K562 (cell line): ENCODE measurements around the gene PACS1. TPM values are rescaled to one million over a fixed set of nuclear protein-coding genes. Genes with fewer than 3 reads are reported as not detected.

Source experiments
- ATAC-seq: fragments of 200-7000 bp; cut with Tn5 transposase; 3 replicates; pipeline ENCODE4 v1.9.1; 2020; ENCODE audit warnings: moderate library complexity
- BruUV-seq: library from RNA; stranded (reverse); fragments of 400-500 nt; replicated peaks from 2 replicates; lab custom pipeline; 2021; lab: Mats Ljungman, UMichigan
- CTCF ChIA-PET: fragments of 300-600 bp; formaldehyde crosslinking; extraction: SDS; loops from one replicate; lab custom pipeline; 2021; ENCODE audit warnings: low intra/inter-chr PET ratio; lab: Yijun Ruan, JAX
- POLR2A ChIA-PET: fragments of 300-600, 350-650 bp; sonication (Branson Sonifier 250); formaldehyde crosslinking; extraction: SDS; loops from one replicate; lab custom pipeline; 2021; ENCODE audit warnings: antibody characterized with exemption, inconsistent platforms; lab: Yijun Ruan, JAX
- DNase-seq, 4 experiments: peaks; one replicate each; pipeline versions ENCODE4 v3.0.0 to v3.0.0-alpha.2; 2011 to 2018; ENCODE audit warnings: low spot score in 3 of 4, mixed read lengths in 3 of 4; ENCODE audit errors: extremely low read depth in 1 of 4
- FAIRE-seq: peaks from 2 replicates; lab custom pipeline; 2011; peaks lifted over from hg19 to GRCh38; lab: Jason Lieb, UNC
- H2AFZ ChIP-seq: 2 replicates; pipeline ENCODE4 v1.6.0; 2011; ENCODE audit warnings: low read depth, low read length, control low read depth, inconsistent platforms
- H3K27ac ChIP-seq: fragments of 200-600 bp; 3 replicates; pipeline ENCODE4 v1.8.0; 2011; ENCODE audit warnings: low read depth, mild to moderate bottlenecking, control low read depth, inconsistent platforms, low read length, moderate library complexity, mixed read lengths; ENCODE audit errors: extremely low read depth
- H3K27me3 ChIP-seq, 2 experiments: fragments of 300-600 bp in 1 of 2; 2 replicates in 1 of 2; 3 replicates in 1 of 2; pipeline versions ENCODE4 v1.6.0 to v1.8.0; 2011; ENCODE audit warnings: inconsistent platforms in 2 of 2, low read length in 2 of 2, mild to moderate bottlenecking in 1 of 2, mixed read lengths in 1 of 2, moderate library complexity in 1 of 2; ENCODE audit not compliant: control insufficient read depth in 2 of 2, insufficient read depth in 2 of 2
- H3K36me3 ChIP-seq: fragments of 300-600 bp; 3 replicates; pipeline ENCODE4 v1.8.0; 2011; ENCODE audit warnings: mild to moderate bottlenecking, low read length, inconsistent platforms; ENCODE audit not compliant: control insufficient read depth, insufficient read depth
- H3K4me1 ChIP-seq, 2 experiments: fragments of 200-600 bp in 1 of 2; replicated peaks in 1 of 2; 2 replicates in 1 of 2; 3 replicates in 1 of 2; pipeline versions ENCODE4 v1.5.1 to v1.8.0; 2011; ENCODE audit warnings: inconsistent platforms in 2 of 2, low read length in 2 of 2, mild to moderate bottlenecking in 1 of 2, mixed read lengths in 1 of 2, moderate library complexity in 1 of 2; ENCODE audit not compliant: control insufficient read depth in 2 of 2, insufficient read depth in 2 of 2
- H3K4me2 ChIP-seq: 2 replicates; pipeline ENCODE4 v1.6.1; 2011; ENCODE audit warnings: low read length, control low read depth, inconsistent platforms, mixed read lengths; ENCODE audit not compliant: insufficient read depth
- H3K4me3 ChIP-seq: fragments of 200-600 bp; sonication (generic), shearing (Covaris generic); 2 replicates; pipeline ENCODE4 v1.5.1; 2016; ENCODE audit warnings: control low read depth, inconsistent platforms
- H3K79me2 ChIP-seq: fragments of 200-600 bp; 3 replicates; pipeline ENCODE4 v1.8.0; 2011; ENCODE audit warnings: low read length, inconsistent platforms; ENCODE audit not compliant: control insufficient read depth, insufficient read depth
- H3K9ac ChIP-seq, 2 experiments: 2 replicates each; pipeline versions ENCODE4 v1.6.0 to v1.6.1; 2011; ENCODE audit warnings: low read depth in 2 of 2, low read length in 2 of 2, control low read depth in 1 of 2, inconsistent platforms in 1 of 2, mild to moderate bottlenecking in 1 of 2, mixed read lengths in 1 of 2; ENCODE audit not compliant: insufficient read depth in 1 of 2
- H3K9me1 ChIP-seq: one replicate; pipeline ENCODE4 v1.6.0; 2011; ENCODE audit warnings: inconsistent platforms, mild to moderate bottlenecking, low read length, moderate library complexity; ENCODE audit not compliant: control insufficient read depth, insufficient read depth
- H3K9me3 ChIP-seq: replicated peaks from 2 replicates; pipeline ENCODE4 v1.5.1; 2011; ENCODE audit warnings: low read depth, low read length, inconsistent platforms; ENCODE audit not compliant: control insufficient read depth, insufficient read depth
- H4K20me1 ChIP-seq: replicated peaks from 2 replicates; pipeline ENCODE4 v1.6.1; 2011; ENCODE audit warnings: low read length, inconsistent platforms, mixed read lengths; ENCODE audit not compliant: control insufficient read depth, insufficient read depth
- ELF2 ChIP-seq: fragments of 250-450 bp; sonication (Bioruptor Pico); IDR thresholded peaks from 2 replicates; pipeline ENCODE4 v1.5.0; 2021; ENCODE audit warnings: mild to moderate bottlenecking
- FOXO4 ChIP-seq: fragments of 450-650 bp; formaldehyde crosslinking; IDR thresholded peaks from 2 replicates; pipeline ENCODE4 v1.4.0; 2020; ENCODE audit warnings: mild to moderate bottlenecking, moderate library complexity
- HDAC3 ChIP-seq: fragments of 450-650 bp; IDR thresholded peaks from 2 replicates; pipeline ENCODE4 v1.6.1; 2018; ENCODE audit warnings: borderline replicate concordance, mild to moderate bottlenecking, moderate library complexity; ENCODE audit not compliant: partially characterized antibody
- ZNF277 ChIP-seq: fragments of 250-450 bp; sonication (Bioruptor Pico); IDR thresholded peaks from 2 replicates; pipeline ENCODE4 v1.8.0; 2022; ENCODE audit warnings: inconsistent platforms, mild to moderate bottlenecking, moderate library complexity, borderline replicate concordance
- ZNF586 ChIP-seq: fragments of 450-650 bp; formaldehyde crosslinking; conservative IDR thresholded peaks from 2 replicates; pipeline ENCODE4 v1.4.0; 2020; ENCODE audit warnings: mild to moderate bottlenecking, moderate library complexity
- WGBS: fragments of 100-300 bp; shearing (Covaris generic); methylation state at CpG from one replicate; pipeline ENCODE4 v1.1.6; 2016; ENCODE audit warnings: low coverage, mixed read lengths; ENCODE audit not compliant: insufficient coverage; ENCODE audit errors: missing lambda C conversion rate; 5-methylcytosine and 5-hydroxymethylcytosine counted together
- in situ Hi-C: fragments of 300-500 bp; cut with MboI; formaldehyde crosslinking; loops from 4 replicates; pipeline ENCODE4 v1.15.0; 2018; ENCODE audit warnings: inconsistent platforms, mixed read lengths
- intact Hi-C: fragments of 100-400 bp; cut with micrococcal nuclease; formaldehyde crosslinking; loops from 2 replicates; pipeline ENCODE4 v1.14.2; 2022
- polyA plus RNA-seq, 8 experiments: library from polyadenylated mRNA; depleted of rRNA in 4 of 8; stranded (reverse) in 5 of 8; unstranded in 3 of 8; fragments of >200 nt; fragmentation: Nextera tagmentation in 2 of 8; fragmentation: Illumina TruSeq in 1 of 8; extraction: Ambion mirVana in 2 of 8; extraction: Trizol in 1 of 8; gene quantifications; 2 replicates each; pipeline versions ENCODE4 v1.2.1 to v1.2.3, GENCODE V29; 2011 to 2014; ENCODE audit warnings: inconsistent platforms in 1 of 8, missing spikeins in 1 of 8
- total RNA-seq, 7 experiments: library from RNA; depleted of rRNA in 6 of 7; stranded (reverse); fragments of >200 nt in 6 of 7; fragmentation: Illumina TruSeq in 2 of 7; extraction: Trizol in 2 of 7; gene quantifications; 2 replicates each; pipeline versions ENCODE4 v1.2.1 to v1.2.3, GENCODE V29; 2011 to 2021; ENCODE audit warnings: low replicate concordance in 1 of 7

The PACS1 gene
- total and polyA plus RNA-seq, 9 of the 15 experiments (the other 6 are each of a cell fraction or from before 2014, with no cell fraction given) = 0.34 to 28.1 (median 8.5) TPM

GRCh38 chr11:66195867-66196266 lies 125.8 kb downstream of the PACS1 start:
- no TSS peak for BruUV-seq
- Histone ChIP-seq H3K4me3 (no peak overlapping the region), H3K36me3 (peaks cover 13% of the 10 kb centered on the region; the same call in 2 of the 3 replicates), H2AFZ (no peak overlapping the region), H3K4me2 (no peak overlapping the region), H3K9me1 (peaks cover 3% of the 10 kb centered on the region), H3K9me3 (no peaks in the 10 kb centered on the region), H3K27me3 (no peaks in the 10 kb centered on the region), H3K4me1 (peaks cover 3 to 7% of the 10 kb centered on the region in 2 experiments; a peak in 4 of 5 replicates), H3K79me2 (no peaks in the 10 kb centered on the region), H3K27ac (no peak overlapping the region), H3K9ac (no peak overlapping the region), H4K20me1 (peaks cover 5% of the 10 kb centered on the region; the same call in 1 of the 2 replicates)
- 86% methylated on average over 2 of the region's 2 CpGs for WGBS
- ChIA-PET CTCF (no interaction called here), POLR2A (no interaction called here)
- in situ Hi-C loops (no loop called here), intact Hi-C loops (no loop called here)
- FAIRE-seq = no peak
- DNase-seq = no peak
- TF ChIP-seq HDAC3 = no peak
- TF ChIP-seq FOXO4 (CRISPR knock-in tag) = no peak
- TF ChIP-seq ZNF277 (CRISPR knock-in tag) = no peak
- no peak for TF ChIP-seq ZNF586 (CRISPR knock-in tag)
- TF ChIP-seq ELF2 = no peak
- ATAC-seq = no peak
